Transverse colon (tissue), 4 donors: ENCODE results near the gene CSGALNACT2. TPM values are rescaled to one million over a fixed set of nuclear protein-coding genes. Genes with fewer than 3 reads are reported as not detected.
A peak's percentile ranks its signal among the peaks of the same experiment; 100 is the strongest.

Source experiments
- DNase-seq: peaks from one replicate; pipeline ENCODE4 v3.0.0-alpha.2; 2019
- H3K27ac ChIP-seq, 4 donors: fragments of 200-600 bp; sonication (generic); 2 replicates each; pipeline ENCODE4 v1.5.1; 2016 to 2018; ENCODE audit warnings: inconsistent platforms in 4 of 4
- H3K27me3 ChIP-seq: fragments of 200-600 bp; sonication (generic); 2 replicates; pipeline ENCODE4 v1.5.1; 2017; ENCODE audit warnings: inconsistent platforms
- H3K36me3 ChIP-seq, 4 donors: fragments of 200-600 bp; sonication (generic); 2 replicates each; pipeline ENCODE4 v1.5.1; 2017 to 2019; ENCODE audit warnings: inconsistent platforms in 4 of 4
- H3K4me1 ChIP-seq, 4 donors: fragments of 200-600 bp; sonication (generic); 2 replicates each; pipeline ENCODE4 v1.5.1; 2017 to 2020; ENCODE audit warnings: inconsistent platforms in 4 of 4
- H3K4me3 ChIP-seq, 4 donors: fragments of 200-600 bp; sonication (generic); 1 replicate in 1 of 4; 2 replicates in 3 of 4; pipeline versions ENCODE4 v1.5.1 to v1.6.1; 2017 to 2019; ENCODE audit warnings: inconsistent platforms in 4 of 4
- H3K9me3 ChIP-seq, 2 donors: fragments of 200-600 bp; sonication (generic); 2 replicates each; pipeline ENCODE4 v1.5.1; 2017 to 2019; ENCODE audit warnings: inconsistent platforms in 2 of 2
- CTCF ChIP-seq, 5 experiments: fragments of 200-600 bp in 3 of 5; fragments of 450-650 bp in 2 of 5; sonication (generic) in 3 of 5; IDR thresholded peaks; 1 replicate in 2 of 5; 2 replicates in 3 of 5; pipeline ENCODE4 v1.5.1; 2016 to 2017; ENCODE audit warnings: antibody characterized with exemption in 5 of 5, inconsistent platforms in 3 of 5, mild to moderate bottlenecking in 2 of 5, moderate library complexity in 1 of 5
- EP300 ChIP-seq: sonication (generic); formaldehyde crosslinking; IDR thresholded peaks from one replicate; pipeline ENCODE4 v1.6.1; 2017; ENCODE audit warnings: antibody characterized with exemption, low read depth
- POLR2A ChIP-seq: fragments of 450-650 bp; IDR thresholded peaks from one replicate; pipeline ENCODE4 v1.6.1; 2016; ENCODE audit warnings: antibody characterized with exemption, mild to moderate bottlenecking, moderate library complexity
- POLR2AphosphoS5 ChIP-seq, 3 donors: sonication (generic); formaldehyde crosslinking; IDR thresholded peaks; one replicate each; pipeline ENCODE4 v1.6.1; 2016; ENCODE audit warnings: antibody characterized with exemption in 3 of 3
- WGBS, 2 donors: methylation state at CpG; one replicate each; pipeline ENCODE4 v1.1.5; 2018; ENCODE audit warnings: low coverage in 1 of 2; 5-methylcytosine and 5-hydroxymethylcytosine counted together
- in situ Hi-C, 4 donors: fragments of 200-750 bp; cut with MboI; loops; one replicate each; pipeline versions ENCODE4 v1.15.0 to v1.15.1; 2017; ENCODE audit warnings: low sequenced_read_pairs in 3 of 4, low pct_ligation_motif_present in 1 of 4, low pct_unique_long_range_greater_than_20kb in 1 of 4
- intact Hi-C: fragments of 100-400 bp; cut with DNase I; formaldehyde crosslinking; loops from one replicate; pipeline ENCODE4 v1.15.1; 2023; ENCODE audit warnings: low total_unique reads
- total RNA-seq, 4 donors: library from RNA; depleted of rRNA; stranded (reverse); fragments of >200 nt; gene quantifications; one replicate each; pipeline ENCODE4 v1.1.0, GENCODE V29; 2016

Gene CSGALNACT2
- total RNA-seq, 4 donors from 2014 or later = 4.1 to 15.5 (median 10.9) TPM

GRCh38 chr10:43105102-43105955 is 32.9 kb upstream of the CSGALNACT2 start:
- Histone ChIP-seq H3K9me3 (no peaks in the 10 kb centered on the region), H3K27ac (no peak overlapping the region), H3K27me3 (peaks cover 20% of the 10 kb centered on the region), H3K36me3 (no peaks in the 10 kb centered on the region), H3K4me1 (peaks cover 0 to 14% (median 12%) of the 10 kb centered on the region in 4 donors), H3K4me3 (peak overlapping the region; percentile 28 to 55 (median 42))
- DNase-seq = peak; percentile 75
- peak; percentile 95 to 100 (median 99) for TF ChIP-seq CTCF (IDR thresholded peaks at IDR 0.05)
- TF ChIP-seq POLR2A = no peak
- intact Hi-C loops (loop anchor here (5.0 kb wide), 1 partner anchor 353 kb away; no protein-coding TSS in a partner anchor), in situ Hi-C loops (loop anchor here in 2 of 4 donors (10.0 to 25.0 kb wide), 2 partner anchors 241 to 243 kb away; no protein-coding TSS in a partner anchor)
- WGBS, 2 donors = 3% methylated on average over 70 of the region's 71 CpGs; no CpG with 5 or more reads in 1 of the 2 donors

GRCh38 chr10:43105956-43106229 is 32.4 kb upstream of the CSGALNACT2 start:
- Histone ChIP-seq H3K4me3 (no peak overlapping the region), H3K36me3 (no peaks in the 10 kb centered on the region), H3K27ac (no peak overlapping the region), H3K4me1 (peaks cover 0 to 14% (median 12%) of the 10 kb centered on the region in 4 donors), H3K9me3 (no peaks in the 10 kb centered on the region), H3K27me3 (peaks cover 20% of the 10 kb centered on the region)
- intact Hi-C loops (loop anchor here (5.0 kb wide), 1 partner anchor 354 kb away; no protein-coding TSS in a partner anchor), in situ Hi-C loops (loop anchor here in 2 of 4 donors (10.0 to 25.0 kb wide), 2 partner anchors 241 to 244 kb away; no protein-coding TSS in a partner anchor)
- TF ChIP-seq EP300 (no peak), CTCF (IDR thresholded peaks at IDR 0.05) (no peak), POLR2A (no peak), POLR2AphosphoS5 (IDR thresholded peaks at IDR 0.05) (no peak)
- DNase-seq = no peak
- 57% methylated on average over 6 of the region's 7 CpGs; no CpG with 5 or more reads in 1 of the 2 donors for WGBS, 2 donors

- Histone ChIP-seq H3K4me1 (peaks cover 0 to 14% (median 12%) of the 10 kb centered on the region in 4 donors), H3K27me3 (peaks cover 20% of the 10 kb centered on the region), H3K4me3 (no peak overlapping the region), H3K27ac (no peak overlapping the region), H3K9me3 (no peaks in the 10 kb centered on the region), H3K36me3 (no peaks in the 10 kb centered on the region)
- in situ Hi-C loops (loop anchor here in 2 of 4 donors (10.0 to 25.0 kb wide), 2 partner anchors 242 to 244 kb away; no protein-coding TSS in a partner anchor), intact Hi-C loops (loop anchor here (5.0 kb wide), 1 partner anchor 354 kb away; no protein-coding TSS in a partner anchor)
- 87% methylated on average over 26 of the region's 28 CpGs; no CpG with 5 or more reads in 1 of the 2 donors for WGBS, 2 donors
- TF ChIP-seq POLR2A (no peak), EP300 (no peak), POLR2AphosphoS5 (IDR thresholded peaks at IDR 0.05) (no peak), CTCF (IDR thresholded peaks at IDR 0.05) (no peak)
- no peak for DNase-seq
Measured at GRCh38 chr10:43106256-43107091, 31.8 kb upstream of the CSGALNACT2 start.

- peaks cover 0 to 14% (median 12%) of the 10 kb centered on the region in 4 donors for H3K4me1 ChIP-seq
- intact Hi-C loops = loop anchor here (5.0 kb wide), 1 partner anchor 357 kb away; no protein-coding TSS in a partner anchor
- no peak overlapping the region for H3K4me3 ChIP-seq
- no peaks in the 10 kb centered on the region for H3K9me3 ChIP-seq
- in situ Hi-C loops = loop anchor here in 2 of 4 donors (10.0 to 25.0 kb wide), 2 partner anchors 244 to 247 kb away; no protein-coding TSS in a partner anchor
- peaks cover 11% of the 10 kb centered on the region for H3K27me3 ChIP-seq
- no peak overlapping the region for H3K27ac ChIP-seq
- WGBS, 2 donors = 93% methylated on average over 12 of the region's 12 CpGs; no CpG with 5 or more reads in 1 of the 2 donors
- no peak for DNase-seq
- H3K36me3 ChIP-seq = no peaks in the 10 kb centered on the region
- no peak for TF ChIP-seq POLR2AphosphoS5 (IDR thresholded peaks at IDR 0.05)
- no peak for TF ChIP-seq CTCF (IDR thresholded peaks at IDR 0.05)
- no peak for TF ChIP-seq POLR2A
- TF ChIP-seq EP300 = no peak
Measured at GRCh38 chr10:43108951-43109350, 29.3 kb upstream of the CSGALNACT2 start.
